Large intestine (tissue), 12 donors: Measurements from ENCODE around the gene MCC. TPM values are rescaled to one million over a fixed set of nuclear protein-coding genes. Genes with fewer than 3 reads are reported as not detected.

Experiments
- DNase-seq, 2 donors: peaks; one replicate each; pipeline versions ENCODE4 v3.0.0 to v3.0.0-alpha.2; 2013
- H3K27ac ChIP-seq: one replicate; pipeline ENCODE4 v1.5.1; 2013; ENCODE audit warnings: low read length
- H3K27me3 ChIP-seq: 2 replicates; pipeline ENCODE4 v1.6.1; 2013; ENCODE audit warnings: low read length; ENCODE audit not compliant: control insufficient read depth, insufficient read depth
- H3K36me3 ChIP-seq: 2 replicates; pipeline ENCODE4 v1.6.1; 2013; ENCODE audit warnings: low read length; ENCODE audit not compliant: control insufficient read depth, insufficient read depth
- H3K4me1 ChIP-seq: one replicate; pipeline ENCODE4 v1.6.1; 2013; ENCODE audit warnings: low read length; ENCODE audit not compliant: control insufficient read depth, insufficient read depth
- H3K4me3 ChIP-seq: one replicate; pipeline ENCODE4 v1.5.1; 2013; ENCODE audit warnings: low read length
- H3K9me3 ChIP-seq: one replicate; pipeline ENCODE4 v1.6.1; 2013; ENCODE audit warnings: mild to moderate bottlenecking, low read depth, low read length, moderate library complexity; ENCODE audit not compliant: control insufficient read depth
- WGBS: methylation state at CpG from one replicate; pipeline ENCODE4 v1.1.5; 2013; ENCODE audit warnings: low lambda C conversion rate; ENCODE audit not compliant: insufficient coverage; 5-methylcytosine and 5-hydroxymethylcytosine counted together
- long read RNA-seq, 11 donors: transcript quantifications; one replicate each; lab custom pipeline, GENCODE V29; 2026
- polyA plus RNA-seq: library from polyadenylated mRNA; unstranded; fragments of 120-200 nt; gene quantifications from one replicate; pipeline ENCODE4 v1.2.1, GENCODE V29; 2013

MCC gene
- polyA plus RNA-seq = 5.2 TPM
- long read RNA-seq, donor 1 = 0 reads
- long read RNA-seq, donor 2, full-length matches to known transcripts = 2 of 2 reads
- long read RNA-seq, donor 2, partial matches to known transcripts = 0 of 2 reads
- long read RNA-seq, donor 2, other reads (novel, unspliced or antisense) = 0 of 2 reads
- long read RNA-seq, donor 3 = 0 reads
- long read RNA-seq, donor 4 = 0 reads
- long read RNA-seq, donor 5, partial matches to known transcripts = 0 of 1 reads
- long read RNA-seq, donor 5, other reads (novel, unspliced or antisense) = 0 of 1 reads
- long read RNA-seq, donor 6, full-length matches to known transcripts = 1 of 1 reads
- long read RNA-seq, donor 6, partial matches to known transcripts = 0 of 1 reads
- long read RNA-seq, donor 6, other reads (novel, unspliced or antisense) = 0 of 1 reads
- long read RNA-seq, donor 7, full-length matches to known transcripts = 1 of 1 reads
- long read RNA-seq, donor 7, partial matches to known transcripts = 0 of 1 reads
- long read RNA-seq, donor 7, other reads (novel, unspliced or antisense) = 0 of 1 reads
- long read RNA-seq, donor 8, partial matches to known transcripts = 0 of 1 reads
- long read RNA-seq, donor 8, other reads (novel, unspliced or antisense) = 0 of 1 reads
- long read RNA-seq, donor 9, full-length matches to known transcripts = 1 of 1 reads
- long read RNA-seq, donor 9, partial matches to known transcripts = 0 of 1 reads
- long read RNA-seq, donor 9, other reads (novel, unspliced or antisense) = 0 of 1 reads
- long read RNA-seq, donor 10 = 0 reads
- long read RNA-seq, donor 11 = 0 reads

- H3K4me3 ChIP-seq = peak within 1 kb of the TSS; percentile 60
- no peak within 1 kb of the TSS for H3K27ac ChIP-seq
- peaks cover 12% of the 10 kb centered on the region for H3K4me1 ChIP-seq
- DNase-seq = peak; percentile 62 to 83
- peaks cover 48% of the 10 kb centered on the region for H3K27me3 ChIP-seq
- no CpG with 5 or more reads among the region's 86 CpGs for WGBS
- H3K36me3 ChIP-seq = no peaks in the 10 kb centered on the region
- peaks cover 5% of the 10 kb centered on the region for H3K9me3 ChIP-seq
These were observed at the start of gene MCC for GRCh38 chr5:113487781-113488644. Gene MCC, minus strand, starts transcription at chr5:113488453.

- no peak for DNase-seq
- 83% methylated on average over 1 of the region's 2 CpGs for WGBS
- Histone ChIP-seq H3K36me3 (peaks cover 22% of the 10 kb centered on the region), H3K27me3 (no peaks in the 10 kb centered on the region), H3K4me3 (no peak overlapping the region), H3K9me3 (peaks cover 3% of the 10 kb centered on the region), H3K4me1 (no peaks in the 10 kb centered on the region), H3K27ac (no peak overlapping the region)
These were observed 43.4 kb upstream of the MCC start for GRCh38 chr5:113531481-113532159.

- 100% methylated on average over 1 of the region's 5 CpGs for WGBS
- no peak for DNase-seq
- Histone ChIP-seq H3K9me3 (peaks cover 3% of the 10 kb centered on the region), H3K27me3 (no peaks in the 10 kb centered on the region), H3K36me3 (peaks cover 10% of the 10 kb centered on the region), H3K27ac (no peak overlapping the region), H3K4me1 (no peaks in the 10 kb centered on the region), H3K4me3 (no peak overlapping the region)
These were observed 39.5 kb upstream of the MCC start for GRCh38 chr5:113527746-113528145.

GRCh38 chr5:113526421-113526820 is 38.2 kb upstream of the MCC start:
- DNase-seq = no peak
- Histone ChIP-seq H3K27me3 (no peaks in the 10 kb centered on the region), H3K9me3 (peaks cover 3% of the 10 kb centered on the region), H3K4me3 (no peak overlapping the region), H3K36me3 (peaks cover 10% of the 10 kb centered on the region), H3K4me1 (no peaks in the 10 kb centered on the region), H3K27ac (no peak overlapping the region)
- WGBS = 94% methylated on average over 4 of the region's 4 CpGs

GRCh38 chr5:113524927-113525326 is 36.7 kb upstream of the MCC start:
- Histone ChIP-seq H3K4me3 (no peak overlapping the region), H3K9me3 (peaks cover under 1% of the 10 kb centered on the region), H3K36me3 (peaks cover 10% of the 10 kb centered on the region), H3K4me1 (no peaks in the 10 kb centered on the region), H3K27me3 (no peaks in the 10 kb centered on the region), H3K27ac (no peak overlapping the region)
- no peak for DNase-seq
- 86% methylated on average over 1 of the region's 2 CpGs for WGBS

GRCh38 chr5:113523168-113523567 is 34.9 kb upstream of the MCC start:
- H3K4me3 ChIP-seq = no peak overlapping the region
- H3K27me3 ChIP-seq = no peaks in the 10 kb centered on the region
- no peaks in the 10 kb centered on the region for H3K4me1 ChIP-seq
- H3K27ac ChIP-seq = no peak overlapping the region
- no peak for DNase-seq
- H3K36me3 ChIP-seq = peaks cover 13% of the 10 kb centered on the region
- no peaks in the 10 kb centered on the region for H3K9me3 ChIP-seq
- 100% methylated on average over 1 of the region's 2 CpGs for WGBS

- DNase-seq = no peak
- H3K9me3 ChIP-seq = no peaks in the 10 kb centered on the region
- no peak overlapping the region for H3K27ac ChIP-seq
- H3K36me3 ChIP-seq = peaks cover 18% of the 10 kb centered on the region
- H3K27me3 ChIP-seq = no peaks in the 10 kb centered on the region
- no peak overlapping the region for H3K4me3 ChIP-seq
- no peaks in the 10 kb centered on the region for H3K4me1 ChIP-seq
These were observed 32.6 kb upstream of the MCC start for GRCh38 chr5:113520899-113521298.

GRCh38 chr5:113520429-113520828 is 32.2 kb upstream of the MCC start:
- DNase-seq = no peak
- Histone ChIP-seq H3K4me3 (no peak overlapping the region), H3K9me3 (no peaks in the 10 kb centered on the region)

GRCh38 chr5:113519412-113519811 is 31.2 kb upstream of the MCC start:
- 70% methylated on average over 2 of the region's 2 CpGs for WGBS
- no peak overlapping the region for H3K27ac ChIP-seq
- H3K4me3 ChIP-seq = no peak overlapping the region
- peaks cover 4% of the 10 kb centered on the region for H3K4me1 ChIP-seq
- H3K36me3 ChIP-seq = peaks cover 15% of the 10 kb centered on the region
- no peak for DNase-seq
- H3K9me3 ChIP-seq = no peaks in the 10 kb centered on the region
- H3K27me3 ChIP-seq = no peaks in the 10 kb centered on the region

More at GRCh38 chr5:113520429-113520828, 32.2 kb upstream of the MCC start:
- Histone ChIP-seq H3K4me1 (no peaks in the 10 kb centered on the region), H3K27me3 (no peaks in the 10 kb centered on the region), H3K27ac (no peak overlapping the region), H3K36me3 (peaks cover 17% of the 10 kb centered on the region)

GRCh38 chr5:113518884-113519283 is 30.6 kb upstream of the MCC start:
- no peak for DNase-seq
- no peak overlapping the region for H3K4me3 ChIP-seq
- H3K9me3 ChIP-seq = no peaks in the 10 kb centered on the region
- H3K4me1 ChIP-seq = peaks cover 5% of the 10 kb centered on the region
- no peak overlapping the region for H3K27ac ChIP-seq
- 86% methylated on average over 1 of the region's 4 CpGs for WGBS
- peaks cover 15% of the 10 kb centered on the region for H3K36me3 ChIP-seq
- no peaks in the 10 kb centered on the region for H3K27me3 ChIP-seq
